WTC11 (cell line): ENCODE measurements around the gene LRRN4CL. TPM values are rescaled to one million over a fixed set of nuclear protein-coding genes. Genes with fewer than 3 reads are reported as not detected.

ENCODE experiments used
- total RNA-seq: library from RNA; stranded (reverse); gene quantifications from 3 replicates; pipeline ENCODE4 v1.2.3, GENCODE V29; 2021

LRRN4CL gene
- total RNA-seq, 1 experiment from 2014 or later, result 0.39 TPM

Other genes with a start within 250 kb of the LRRN4CL start
- 10.9 to 21.0 TPM (median 11.5 TPM) in 3 replicates for gene AHNAK, start 142.7 kb downstream of the LRRN4CL start, total RNA-seq
- 1,667 to 1,857 TPM (median 1,846 TPM) in 3 replicates for gene EEF1G, start 115.6 kb downstream of the LRRN4CL start, total RNA-seq
- 35.3 to 40.0 TPM (median 37.3 TPM) in 3 replicates for gene TUT1, start 98.0 kb downstream of the LRRN4CL start, total RNA-seq
- 101 to 115 TPM (median 103 TPM) in 3 replicates for gene MTA2, start 87.7 kb downstream of the LRRN4CL start, total RNA-seq
- gene EML3, start 76.8 kb downstream of the LRRN4CL start, total RNA-seq, result 45.5 to 54.7 TPM (median 51.1 TPM) in 3 replicates
- gene ROM1, start 76.3 kb downstream of the LRRN4CL start, total RNA-seq, result 0.78 to 1.6 TPM (median 0.94 TPM) in 3 replicates
- gene B3GAT3, start 67.5 kb downstream of the LRRN4CL start, total RNA-seq, result 41.2 to 43.9 TPM (median 43.3 TPM) in 3 replicates
- 323 to 350 TPM (median 327 TPM) in 3 replicates for gene GANAB, start 42.9 kb downstream of the LRRN4CL start, total RNA-seq
- 28.9 to 32.7 TPM (median 31.9 TPM) in 3 replicates for gene INTS5, start 36.2 kb downstream of the LRRN4CL start, total RNA-seq
- 132 to 154 TPM (median 137 TPM) in 3 replicates for gene C11orf98, start 24.3 kb downstream of the LRRN4CL start, total RNA-seq
- 60.7 to 75.6 TPM (median 60.9 TPM) in 3 replicates for gene CSKMT, start 24.2 kb downstream of the LRRN4CL start, total RNA-seq
- 17.7 to 18.7 TPM (median 18.1 TPM) in 3 replicates for gene UQCC3, start 17.9 kb downstream of the LRRN4CL start, total RNA-seq
- gene LBHD1, start 17.3 kb downstream of the LRRN4CL start, total RNA-seq, result 4.2 to 6.3 TPM (median 5.1 TPM) in 3 replicates
- 128 to 135 TPM (median 128 TPM) in 3 replicates for gene UBXN1, start 10.5 kb downstream of the LRRN4CL start, total RNA-seq
- gene BSCL2, start 17.9 kb upstream of the LRRN4CL start, total RNA-seq, result 92.0 to 97.2 TPM (median 92.0 TPM) in 3 replicates
- gene GNG3, start 18.1 kb upstream of the LRRN4CL start, total RNA-seq, result 3.5 to 6.0 TPM (median 3.9 TPM) in 3 replicates
- 42.1 to 42.9 TPM (median 42.2 TPM) in 3 replicates for gene HNRNPUL2, start 37.9 kb upstream of the LRRN4CL start, total RNA-seq
- gene TTC9C, start 39.0 kb upstream of the LRRN4CL start, total RNA-seq, result 39.7 to 48.7 TPM (median 39.8 TPM) in 3 replicates
- 82.3 to 88.1 TPM (median 88.0 TPM) in 3 replicates for gene ZBTB3, start 64.6 kb upstream of the LRRN4CL start, total RNA-seq
- 81.3 to 101 TPM (median 84.3 TPM) in 3 replicates for gene POLR2G, start 72.0 kb upstream of the LRRN4CL start, total RNA-seq
- gene TAF6L, start 81.9 kb upstream of the LRRN4CL start, total RNA-seq, result 33.8 to 42.1 TPM (median 36.3 TPM) in 3 replicates
- gene TMEM179B, start 97.9 kb upstream of the LRRN4CL start, total RNA-seq, result 21.4 to 23.6 TPM (median 22.2 TPM) in 3 replicates
- 25.5 to 26.4 TPM (median 25.9 TPM) in 3 replicates for gene TMEM223, start 102.5 kb upstream of the LRRN4CL start, total RNA-seq
- 43.2 to 44.7 TPM (median 44.3 TPM) in 3 replicates for gene NXF1, start 115.9 kb upstream of the LRRN4CL start, total RNA-seq
- gene STX5, start 142.5 kb upstream of the LRRN4CL start, total RNA-seq, result 27.2 to 30.2 TPM (median 28.0 TPM) in 3 replicates
- gene TEX54, start 143.3 kb upstream of the LRRN4CL start, total RNA-seq, result 0.44 TPM in 1 of 3 replicates, not detected in the others
- 82.7 to 110 TPM (median 85.2 TPM) in 3 replicates for gene WDR74, start 150.1 kb upstream of the LRRN4CL start, total RNA-seq
- gene SLC3A2, start 191.4 kb upstream of the LRRN4CL start, total RNA-seq, result 244 to 334 TPM (median 265 TPM) in 3 replicates
- gene CHRM1, start 231.8 kb upstream of the LRRN4CL start, total RNA-seq, result not detected in 3 replicates